ENCODE measurements around the gene SP5. TPM values are rescaled to one million over a fixed set of nuclear protein-coding genes. Genes with fewer than 3 reads are reported as not detected.
"Not testable (repeated sequence)": the region's sequence is repeated elsewhere in the genome, so short reads cannot be mapped to it uniquely, and the experiment has no call there.

The SP5 gene
- 1 to 10 TPM in 1 of 2 donors, not detected in 1; 1.4 TPM for total RNA-seq

- H3K27me3 Mint-ChIP-seq (ENCODE audit: low read depth): peaks cover 77% of the 10 kb centered on the region
- peak within 1 kb of the TSS; percentile 66 for H3K27ac Mint-ChIP-seq
- H3K9me3 Mint-ChIP-seq: no peaks in the 10 kb centered on the region
- peak within 1 kb of the TSS; percentile 86 to 93 for H3K4me3 Mint-ChIP-seq
- ATAC-seq (replicated peaks in 1 of 2): peak; percentile 47 to 52
- H3K4me1 Mint-ChIP-seq (ENCODE audit: low read depth): peaks cover 39% of the 10 kb centered on the region
- peaks cover 4% of the 10 kb centered on the region in 2 donors for H3K36me3 Mint-ChIP-seq (ENCODE audit: insufficient read depth in 2 of 2)
- peak; percentile 30 to 37 for DNase-seq
Observed at GRCh38 chr2:170715062-170715931, at the start of gene SP5. TSS of gene SP5 (plus strand) at chr2:170715337. CDS start at chr2:170715513, 176 bp downstream.

GRCh38 chr2:170665743-170666142 lies 49.4 kb upstream of the SP5 start:
- Mint-ChIP-seq H3K27ac (no peak overlapping the region), H3K27me3 (ENCODE audit: low read depth) (no peaks in the 10 kb centered on the region), H3K9me3 (no peaks in the 10 kb centered on the region), H3K36me3 (ENCODE audit: insufficient read depth in 2 of 2) (no peaks in the 10 kb centered on the region), H3K4me3 (no peak overlapping the region), H3K4me1 (ENCODE audit: low read depth) (no peaks in the 10 kb centered on the region)
- DNase-seq (no peak), ATAC-seq (replicated peaks in 1 of 2) (no peak)

- Mint-ChIP-seq H3K36me3 (ENCODE audit: insufficient read depth in 2 of 2) (no peaks in the 10 kb centered on the region), H3K4me1 (ENCODE audit: low read depth) (no peaks in the 10 kb centered on the region), H3K9me3 (no peaks in the 10 kb centered on the region), H3K27me3 (ENCODE audit: low read depth) (no peaks in the 10 kb centered on the region), H3K4me3 (no peak overlapping the region), H3K27ac (no peak overlapping the region)
- DNase-seq (no peak), ATAC-seq (replicated peaks in 1 of 2) (no peak)
Observed at GRCh38 chr2:170669909-170670308, 45.2 kb upstream of the SP5 start.

GRCh38 chr2:170670651-170671050 lies 44.5 kb upstream of the SP5 start:
- Mint-ChIP-seq H3K27ac (no peak overlapping the region), H3K9me3 (no peaks in the 10 kb centered on the region), H3K36me3 (ENCODE audit: insufficient read depth in 2 of 2) (no peaks in the 10 kb centered on the region), H3K4me3 (no peak overlapping the region), H3K4me1 (ENCODE audit: low read depth) (no peaks in the 10 kb centered on the region), H3K27me3 (ENCODE audit: low read depth) (no peaks in the 10 kb centered on the region)
- no peak for DNase-seq
- ATAC-seq (replicated peaks in 1 of 2): no peak

- Mint-ChIP-seq H3K27ac (no peak overlapping the region), H3K36me3 (ENCODE audit: insufficient read depth in 2 of 2) (no peaks in the 10 kb centered on the region), H3K4me1 (ENCODE audit: low read depth) (no peaks in the 10 kb centered on the region), H3K27me3 (ENCODE audit: low read depth) (no peaks in the 10 kb centered on the region), H3K9me3 (no peaks in the 10 kb centered on the region), H3K4me3 (no peak overlapping the region)
- DNase-seq: no peak
- no peak for ATAC-seq (replicated peaks in 1 of 2)
Observed at GRCh38 chr2:170671079-170671478, 44.1 kb upstream of the SP5 start.

- not testable (repeated sequence) for DNase-seq; H3K36me3 Mint-ChIP-seq (ENCODE audit: insufficient read depth in 2 of 2); H3K27ac Mint-ChIP-seq; H3K9me3 Mint-ChIP-seq; ATAC-seq (replicated peaks in 1 of 2); H3K27me3 Mint-ChIP-seq (ENCODE audit: low read depth); H3K4me1 Mint-ChIP-seq (ENCODE audit: low read depth); H3K4me3 Mint-ChIP-seq
Observed at GRCh38 chr2:170674282-170674681, 40.9 kb upstream of the SP5 start.

- no peak overlapping the region for H3K27ac Mint-ChIP-seq
- no peaks in the 10 kb centered on the region for H3K36me3 Mint-ChIP-seq (ENCODE audit: insufficient read depth in 2 of 2)
- H3K4me3 Mint-ChIP-seq: no peak overlapping the region
- H3K27me3 Mint-ChIP-seq (ENCODE audit: low read depth): no peaks in the 10 kb centered on the region
- ATAC-seq (replicated peaks in 1 of 2): no peak
- no peaks in the 10 kb centered on the region for H3K9me3 Mint-ChIP-seq
- DNase-seq: no peak
- no peaks in the 10 kb centered on the region for H3K4me1 Mint-ChIP-seq (ENCODE audit: low read depth)
Observed at GRCh38 chr2:170675701-170676100, 39.4 kb upstream of the SP5 start.

GRCh38 chr2:170679607-170680079 lies 35.5 kb upstream of the SP5 start:
- Mint-ChIP-seq H3K27me3 (ENCODE audit: low read depth) (no peaks in the 10 kb centered on the region), H3K27ac (no peak overlapping the region), H3K4me3 (no peak overlapping the region), H3K9me3 (no peaks in the 10 kb centered on the region), H3K36me3 (ENCODE audit: insufficient read depth in 2 of 2) (no peaks in the 10 kb centered on the region), H3K4me1 (ENCODE audit: low read depth) (no peaks in the 10 kb centered on the region)
- DNase-seq (no peak), ATAC-seq (replicated peaks in 1 of 2) (no peak)

- no peaks in the 10 kb centered on the region for H3K4me1 Mint-ChIP-seq (ENCODE audit: low read depth)
- H3K27me3 Mint-ChIP-seq (ENCODE audit: low read depth): no peaks in the 10 kb centered on the region
- DNase-seq: no peak
- H3K9me3 Mint-ChIP-seq: no peaks in the 10 kb centered on the region
- H3K36me3 Mint-ChIP-seq (ENCODE audit: insufficient read depth in 2 of 2): no peaks in the 10 kb centered on the region
- no peak for ATAC-seq (replicated peaks in 1 of 2)
- no peak overlapping the region for H3K27ac Mint-ChIP-seq
- no peak overlapping the region for H3K4me3 Mint-ChIP-seq
Observed at GRCh38 chr2:170680172-170680941, 34.8 kb upstream of the SP5 start.

GRCh38 chr2:170681311-170681710 lies 33.8 kb upstream of the SP5 start:
- H3K36me3 Mint-ChIP-seq (ENCODE audit: insufficient read depth in 2 of 2): no peaks in the 10 kb centered on the region
- no peaks in the 10 kb centered on the region for H3K4me1 Mint-ChIP-seq (ENCODE audit: low read depth)
- no peak overlapping the region for H3K27ac Mint-ChIP-seq
- ATAC-seq (replicated peaks in 1 of 2) (no peak), DNase-seq (no peak)
- H3K27me3 Mint-ChIP-seq (ENCODE audit: low read depth): no peaks in the 10 kb centered on the region
- no peaks in the 10 kb centered on the region for H3K9me3 Mint-ChIP-seq
- H3K4me3 Mint-ChIP-seq: no peak overlapping the region

GRCh38 chr2:170685591-170685990 lies 29.5 kb upstream of the SP5 start:
- Mint-ChIP-seq H3K27me3 (ENCODE audit: low read depth) (no peaks in the 10 kb centered on the region), H3K36me3 (ENCODE audit: insufficient read depth in 2 of 2) (no peaks in the 10 kb centered on the region), H3K9me3 (no peaks in the 10 kb centered on the region), H3K27ac (no peak overlapping the region), H3K4me3 (no peak overlapping the region), H3K4me1 (ENCODE audit: low read depth) (no peaks in the 10 kb centered on the region)
- DNase-seq (no peak), ATAC-seq (replicated peaks in 1 of 2) (no peak)

GRCh38 chr2:170689481-170689880 lies 25.7 kb upstream of the SP5 start:
- peaks cover 10% of the 10 kb centered on the region for H3K27me3 Mint-ChIP-seq (ENCODE audit: low read depth)
- no peaks in the 10 kb centered on the region for H3K9me3 Mint-ChIP-seq
- ATAC-seq (replicated peaks in 1 of 2): no peak
- no peaks in the 10 kb centered on the region for H3K4me1 Mint-ChIP-seq (ENCODE audit: low read depth)
- DNase-seq: no peak
- no peaks in the 10 kb centered on the region for H3K36me3 Mint-ChIP-seq (ENCODE audit: insufficient read depth in 2 of 2)
- no peak overlapping the region for H3K27ac Mint-ChIP-seq
- no peak overlapping the region for H3K4me3 Mint-ChIP-seq

- Mint-ChIP-seq H3K4me3 (no peak overlapping the region), H3K36me3 (ENCODE audit: insufficient read depth in 2 of 2) (no peaks in the 10 kb centered on the region), H3K9me3 (no peaks in the 10 kb centered on the region), H3K27ac (no peak overlapping the region), H3K4me1 (ENCODE audit: low read depth) (no peaks in the 10 kb centered on the region), H3K27me3 (ENCODE audit: low read depth) (peaks cover 10% of the 10 kb centered on the region)
- ATAC-seq (replicated peaks in 1 of 2) (no peak), DNase-seq (no peak)
Observed at GRCh38 chr2:170690640-170691039, 24.5 kb upstream of the SP5 start.

Data from activated T-cell treated with anti-CD3 and anti-CD28 coated beads, Interleukin-2, amount 50 U/mL, for 72 hours (primary cell).